Trophoblast cell (in vitro differentiated cells and primary cell): ENCODE measurements around the gene KCNAB3.

Source experiments
- DNase-seq, 2 donors: peaks; one replicate each; pipeline ENCODE4 v3.0.0-alpha.2; 2016
- H2AFZ ChIP-seq: 2 replicates; pipeline ENCODE4 v1.6.1; 2013; ENCODE audit warnings: low read length, moderate library complexity, mild to moderate bottlenecking; ENCODE audit not compliant: insufficient read depth, poor library complexity
- H2AK5ac ChIP-seq: 2 replicates; pipeline ENCODE4 v1.6.1; 2013; ENCODE audit warnings: mild to moderate bottlenecking, low read length
- H2BK120ac ChIP-seq: 2 replicates; pipeline ENCODE4 v1.6.1; 2013; ENCODE audit warnings: low read length, mild to moderate bottlenecking, moderate library complexity; ENCODE audit not compliant: insufficient read depth, poor library complexity
- H2BK12ac ChIP-seq: 2 replicates; pipeline ENCODE4 v1.6.1; 2013; ENCODE audit warnings: mild to moderate bottlenecking, low read length, moderate library complexity
- H2BK5ac ChIP-seq: 2 replicates; pipeline ENCODE4 v1.6.1; 2013; ENCODE audit warnings: low read length, low read depth, moderate library complexity, mild to moderate bottlenecking; ENCODE audit not compliant: poor library complexity
- H3K14ac ChIP-seq: 2 replicates; pipeline ENCODE4 v1.6.1; 2013; ENCODE audit warnings: mild to moderate bottlenecking, low read length
- H3K18ac ChIP-seq: 2 replicates; pipeline ENCODE4 v1.6.1; 2013; ENCODE audit warnings: mild to moderate bottlenecking, low read length
- H3K23ac ChIP-seq: 2 replicates; pipeline ENCODE4 v1.6.1; 2013; ENCODE audit warnings: low read length
- H3K27ac ChIP-seq: 2 replicates; pipeline ENCODE4 v1.5.1; 2013; ENCODE audit warnings: low read depth, mild to moderate bottlenecking, inconsistent platforms, low read length, moderate library complexity
- H3K27me3 ChIP-seq: 2 replicates; pipeline ENCODE4 v1.6.1; 2013; ENCODE audit warnings: inconsistent platforms, mild to moderate bottlenecking, low read length, moderate library complexity; ENCODE audit not compliant: insufficient read depth
- H3K36me3 ChIP-seq, 2 experiments: 1 replicate in 1 of 2; 2 replicates in 1 of 2; pipeline ENCODE4 v1.6.1; 2013; ENCODE audit warnings: low read length in 2 of 2, mild to moderate bottlenecking in 2 of 2, moderate library complexity in 1 of 2; ENCODE audit not compliant: insufficient read depth in 2 of 2, control insufficient read depth in 1 of 2
- H3K4ac ChIP-seq: 2 replicates; pipeline ENCODE4 v1.6.1; 2013; ENCODE audit warnings: low read depth, mild to moderate bottlenecking, low read length, moderate library complexity
- H3K4me1 ChIP-seq, 2 experiments: 1 replicate in 1 of 2; 2 replicates in 1 of 2; pipeline ENCODE4 v1.6.1; 2013; ENCODE audit warnings: low read length in 2 of 2, mild to moderate bottlenecking in 2 of 2, moderate library complexity in 1 of 2; ENCODE audit not compliant: insufficient read depth in 2 of 2, control insufficient read depth in 1 of 2
- H3K4me2 ChIP-seq: 2 replicates; pipeline ENCODE4 v1.6.1; 2013; ENCODE audit warnings: inconsistent platforms, mild to moderate bottlenecking, low read length, moderate library complexity
- H3K4me3 ChIP-seq: 2 replicates; pipeline ENCODE4 v1.5.1; 2013; ENCODE audit warnings: mild to moderate bottlenecking, low read depth, low read length, inconsistent platforms
- H3K79me1 ChIP-seq: one replicate; pipeline ENCODE4 v1.6.1; 2013; ENCODE audit warnings: low read length
- H3K79me2 ChIP-seq: 2 replicates; pipeline ENCODE4 v1.6.1; 2013; ENCODE audit warnings: low read length, mild to moderate bottlenecking; ENCODE audit not compliant: control insufficient read depth, insufficient read depth, poor library complexity
- H3K9ac ChIP-seq: 2 replicates; pipeline ENCODE4 v1.6.1; 2013; ENCODE audit warnings: mild to moderate bottlenecking, low read length
- H3K9me3 ChIP-seq: 2 replicates; pipeline ENCODE4 v1.6.1; 2013; ENCODE audit warnings: low read depth, mild to moderate bottlenecking, control low read depth, inconsistent platforms, low read length; ENCODE audit not compliant: insufficient read depth
- H4K12ac ChIP-seq: 2 replicates; pipeline ENCODE4 v1.6.1; 2013; ENCODE audit warnings: low read depth, mild to moderate bottlenecking, low read length, moderate library complexity
- H4K8ac ChIP-seq: 2 replicates; pipeline ENCODE4 v1.6.1; 2013; ENCODE audit warnings: low read depth, mild to moderate bottlenecking, low read length, moderate library complexity
- H4K91ac ChIP-seq: one replicate; pipeline ENCODE4 v1.6.1; 2013; ENCODE audit warnings: low read depth, mild to moderate bottlenecking, low read length, moderate library complexity
- WGBS: extraction: QIAGEN DNeasy Blood & Tissue Kit; methylation state at CpG from one replicate; pipeline ENCODE4 v1.1.7; 2013; ENCODE audit warnings: missing lambda C conversion rate; ENCODE audit not compliant: insufficient read length, insufficient coverage; ENCODE audit errors: extremely low coverage; 5-methylcytosine and 5-hydroxymethylcytosine counted together

The KCNAB3 gene

GRCh38 chr17:7946441-7946840, 16.8 kb upstream of the KCNAB3 start:
- peaks cover 2% of the 10 kb centered on the region for H3K9me3 ChIP-seq
- no peak overlapping the region for H3K23ac ChIP-seq
- no peak overlapping the region for H3K27ac ChIP-seq
- no peak overlapping the region for H3K18ac ChIP-seq
- H2BK5ac ChIP-seq = no peak overlapping the region
- no peak overlapping the region for H2BK120ac ChIP-seq
- H4K12ac ChIP-seq = no peak overlapping the region
- no peak overlapping the region for H2AK5ac ChIP-seq
- H3K27me3 ChIP-seq = no peaks in the 10 kb centered on the region
- no peak overlapping the region for H3K4ac ChIP-seq
- no peaks in the 10 kb centered on the region for H3K79me2 ChIP-seq
- H3K14ac ChIP-seq = no peak overlapping the region
- H3K4me1 ChIP-seq = no peaks in the 10 kb centered on the region
- no peak overlapping the region for H3K9ac ChIP-seq
- H4K91ac ChIP-seq = no peak overlapping the region
- H3K36me3 ChIP-seq = peaks cover 48 to 57% of the 10 kb centered on the region in 2 experiments
- H3K79me1 ChIP-seq = no peaks in the 10 kb centered on the region
- H2AFZ ChIP-seq = no peak overlapping the region
- no peak overlapping the region for H4K8ac ChIP-seq
- no peak for DNase-seq
- H3K4me2 ChIP-seq = no peak overlapping the region
- H3K4me3 ChIP-seq = no peak overlapping the region
- no CpG with 5 or more reads among the region's 5 CpGs for WGBS
- no peak overlapping the region for H2BK12ac ChIP-seq

GRCh38 chr17:7945651-7946050, 16.0 kb upstream of the KCNAB3 start:
- no CpG with 5 or more reads among the region's 7 CpGs for WGBS
- Histone ChIP-seq H2BK5ac (no peak overlapping the region), H3K27me3 (no peaks in the 10 kb centered on the region)

GRCh38 chr17:7944326-7944725, 14.7 kb upstream of the KCNAB3 start:
- DNase-seq = no peak
- Histone ChIP-seq H3K14ac (no peak overlapping the region), H4K8ac (no peak overlapping the region), H3K79me1 (no peaks in the 10 kb centered on the region), H4K91ac (no peak overlapping the region), H3K36me3 (peaks cover 57 to 72% of the 10 kb centered on the region in 2 experiments), H4K12ac (no peak overlapping the region), H3K27me3 (no peaks in the 10 kb centered on the region), H2AK5ac (no peak overlapping the region), H3K4me1 (no peaks in the 10 kb centered on the region), H3K9me3 (peaks cover 2% of the 10 kb centered on the region), H3K79me2 (no peaks in the 10 kb centered on the region), H3K4me3 (no peak overlapping the region), H3K4ac (no peak overlapping the region), H3K9ac (no peak overlapping the region), H3K27ac (no peak overlapping the region), H2BK5ac (no peak overlapping the region), H3K18ac (no peak overlapping the region), H3K4me2 (no peak overlapping the region), H2AFZ (no peak overlapping the region), H3K23ac (no peak overlapping the region), H2BK12ac (no peak overlapping the region), H2BK120ac (no peak overlapping the region)
- WGBS = no CpG with 5 or more reads among the region's 9 CpGs

More at GRCh38 chr17:7945651-7946050, 16.0 kb upstream of the KCNAB3 start:
- Histone ChIP-seq H4K8ac (no peak overlapping the region), H3K23ac (no peak overlapping the region), H3K14ac (no peak overlapping the region), H3K79me2 (no peaks in the 10 kb centered on the region), H2BK120ac (no peak overlapping the region), H3K4me2 (no peak overlapping the region), H3K79me1 (no peaks in the 10 kb centered on the region), H2AFZ (no peak overlapping the region), H3K9me3 (peaks cover 2% of the 10 kb centered on the region), H2AK5ac (no peak overlapping the region), H3K18ac (no peak overlapping the region), H3K4ac (no peak overlapping the region), H3K27ac (no peak overlapping the region), H4K12ac (no peak overlapping the region), H3K9ac (no peak overlapping the region), H3K36me3 (peaks cover 52 to 63% of the 10 kb centered on the region in 2 experiments), H3K4me3 (no peak overlapping the region), H2BK12ac (no peak overlapping the region), H3K4me1 (no peaks in the 10 kb centered on the region), H4K91ac (no peak overlapping the region)
- DNase-seq = no peak

GRCh38 chr17:7943291-7943690, 13.6 kb upstream of the KCNAB3 start:
- H3K36me3 ChIP-seq = peaks cover 53 to 67% of the 10 kb centered on the region in 2 experiments
- H3K79me1 ChIP-seq = no peaks in the 10 kb centered on the region
- no peak overlapping the region for H4K8ac ChIP-seq
- H3K9ac ChIP-seq = no peak overlapping the region
- no peak overlapping the region for H3K4me2 ChIP-seq
- H2AK5ac ChIP-seq = no peak overlapping the region
- no peak overlapping the region for H3K4me3 ChIP-seq
- no peak overlapping the region for H3K14ac ChIP-seq
- WGBS = no CpG with 5 or more reads among the region's 13 CpGs
- H3K27me3 ChIP-seq = no peaks in the 10 kb centered on the region
- no peak overlapping the region for H3K23ac ChIP-seq
- H4K12ac ChIP-seq = no peak overlapping the region
- no peak overlapping the region for H2AFZ ChIP-seq
- no peak overlapping the region for H2BK120ac ChIP-seq
- no peak overlapping the region for H2BK12ac ChIP-seq
- no peaks in the 10 kb centered on the region for H3K4me1 ChIP-seq
- H3K18ac ChIP-seq = no peak overlapping the region
- H3K9me3 ChIP-seq = peaks cover 2% of the 10 kb centered on the region
- no peak for DNase-seq
- H2BK5ac ChIP-seq = no peak overlapping the region
- no peak overlapping the region for H4K91ac ChIP-seq
- no peak overlapping the region for H3K27ac ChIP-seq
- H3K4ac ChIP-seq = no peak overlapping the region
- H3K79me2 ChIP-seq = no peaks in the 10 kb centered on the region
